Measurements from ENCODE around the gene PDE4B.

- TF ChIP-seq POLR2A (IDR thresholded peaks at IDR 0.05), result no peak
- no peak for TF ChIP-seq CTCF (IDR thresholded peaks at IDR 0.05)
Observed at GRCh38 chr1:66013371-66013770, 220.7 kb downstream of the PDE4B start.

All from body of pancreas (tissue), 4 donors.